HCT116 (cell line): ENCODE measurements around the gene FAM184A.

Experiments
- CTCF ChIP-seq, 3 experiments: fragments of 200-600 bp in 1 of 3; sonication (generic) in 1 of 3; IDR thresholded peaks in 2 of 3; conservative IDR thresholded peaks in 1 of 3; 2 replicates each; pipeline ENCODE4 v1.5.1; 2012 to 2017; ENCODE audit warnings: low read depth in 2 of 3, low read length in 2 of 3, antibody characterized with exemption in 1 of 3, borderline replicate concordance in 1 of 3, control low read depth in 1 of 3, mild to moderate bottlenecking in 1 of 3, mixed read lengths in 1 of 3, mixed run types in 1 of 3, moderate library complexity in 1 of 3; ENCODE audit not compliant: insufficient read depth in 1 of 3
- EGR1 ChIP-seq: IDR thresholded peaks from 2 replicates; pipeline ENCODE4 v1.6.1; 2012; ENCODE audit warnings: low read depth
- ELF1 ChIP-seq: IDR thresholded peaks from 2 replicates; pipeline ENCODE4 v1.6.1; 2012; ENCODE audit warnings: low read depth, borderline replicate concordance
- EZH2 ChIP-seq: fragments of 200-600 bp; sonication (generic); IDR thresholded peaks from 2 replicates; pipeline ENCODE4 v1.6.1; 2017; ENCODE audit warnings: antibody characterized with exemption, mixed run types
- FOSL1 ChIP-seq: IDR thresholded peaks from 2 replicates; pipeline ENCODE4 v1.6.1; 2012; ENCODE audit warnings: low read depth
- MAX ChIP-seq: IDR thresholded peaks from 2 replicates; pipeline ENCODE4 v1.6.1; 2012
- POLR2A ChIP-seq: IDR thresholded peaks from 2 replicates; pipeline ENCODE4 v1.7.0; 2011; ENCODE audit warnings: borderline replicate concordance; ENCODE audit not compliant: insufficient read depth, insufficient read length; ENCODE audit errors: extremely low read depth
- RAD21 ChIP-seq: IDR thresholded peaks from 2 replicates; pipeline ENCODE4 v1.6.1; 2012; ENCODE audit warnings: low read depth, mild to moderate bottlenecking
- SIN3A ChIP-seq: IDR thresholded peaks from 2 replicates; pipeline ENCODE4 v1.6.1; 2012; ENCODE audit warnings: low read depth
- YY1 ChIP-seq: IDR thresholded peaks from 2 replicates; pipeline ENCODE4 v1.6.1; 2011; ENCODE audit warnings: low read length, low read depth, moderate library complexity, mild to moderate bottlenecking; ENCODE audit not compliant: insufficient replicate concordance; ENCODE audit errors: extremely low read depth
- ZBTB33 ChIP-seq: IDR thresholded peaks from 2 replicates; pipeline ENCODE4 v1.6.1; 2011; ENCODE audit warnings: mild to moderate bottlenecking, low read length, moderate library complexity; ENCODE audit not compliant: insufficient replicate concordance; ENCODE audit errors: extremely low read depth
- ZNF274 ChIP-seq: fragments of 200-500 bp; sonication (Bioruptor generic); IDR thresholded peaks from 2 replicates; pipeline ENCODE4 v1.6.1; 2014; ENCODE audit warnings: mild to moderate bottlenecking, low read depth, low read length, inconsistent platforms

- TF ChIP-seq CTCF (IDR thresholded peaks at IDR 0.05 in 2 of 3, conservative IDR thresholded peaks at IDR 0.05 in 1 of 3; ENCODE audit: borderline replicate concordance in 1 of 3, insufficient read depth in 1 of 3, low read depth in 2 of 3, low read length in 2 of 3) (no peak), SIN3A (no peak), EGR1 (no peak), YY1 (no peak), RAD21 (no peak), EZH2 (no peak), ZNF274 (no peak), POLR2A (no peak), MAX (no peak), ELF1 (no peak), FOSL1 (no peak), ZBTB33 (no peak)
These were observed 38.2 kb downstream of the FAM184A start for GRCh38 chr6:119040229-119040628.
